ENCODE data around the gene CLDN5. TPM values are rescaled to one million over a fixed set of nuclear protein-coding genes. Genes with fewer than 3 reads are reported as not detected.

The CLDN5 gene
- total and polyA plus RNA-seq, 7 donors, result 3.5 to 129 (median 57.4) TPM

GRCh38 chr22:19494676-19495173, 29.5 kb downstream of the CLDN5 start:
- Histone ChIP-seq H3K27me3 (no peaks in the 10 kb centered on the region), H3K4me3 (no peak overlapping the region), H3K9me3 (no peaks in the 10 kb centered on the region), H3K4me1 (no peaks in the 10 kb centered on the region), H3K36me3 (no peaks in the 10 kb centered on the region), H3K27ac (no peak overlapping the region)
- TF ChIP-seq, protein P1, sequence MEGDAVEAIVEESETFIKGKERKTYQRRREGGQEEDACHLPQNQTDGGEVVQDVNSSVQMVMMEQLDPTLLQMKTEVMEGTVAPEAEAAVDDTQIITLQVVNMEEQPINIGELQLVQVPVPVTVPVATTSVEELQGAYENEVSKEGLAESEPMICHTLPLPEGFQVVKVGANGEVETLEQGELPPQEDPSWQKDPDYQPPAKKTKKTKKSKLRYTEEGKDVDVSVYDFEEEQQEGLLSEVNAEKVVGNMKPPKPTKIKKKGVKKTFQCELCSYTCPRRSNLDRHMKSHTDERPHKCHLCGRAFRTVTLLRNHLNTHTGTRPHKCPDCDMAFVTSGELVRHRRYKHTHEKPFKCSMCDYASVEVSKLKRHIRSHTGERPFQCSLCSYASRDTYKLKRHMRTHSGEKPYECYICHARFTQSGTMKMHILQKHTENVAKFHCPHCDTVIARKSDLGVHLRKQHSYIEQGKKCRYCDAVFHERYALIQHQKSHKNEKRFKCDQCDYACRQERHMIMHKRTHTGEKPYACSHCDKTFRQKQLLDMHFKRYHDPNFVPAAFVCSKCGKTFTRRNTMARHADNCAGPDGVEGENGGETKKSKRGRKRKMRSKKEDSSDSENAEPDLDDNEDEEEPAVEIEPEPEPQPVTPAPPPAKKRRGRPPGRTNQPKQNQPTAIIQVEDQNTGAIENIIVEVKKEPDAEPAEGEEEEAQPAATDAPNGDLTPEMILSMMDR (IDR thresholded peaks at IDR 0.05), result no peak
- no peak for TF ChIP-seq EP300 (IDR thresholded peaks at IDR 0.05)
- TF ChIP-seq POLR2AphosphoS5 (IDR thresholded peaks at IDR 0.05), result no peak
- TF ChIP-seq POLR2A (IDR thresholded peaks at IDR 0.05), result no peak
- intact Hi-C loops (cut with DNase I), result no loop called here
- WGBS, 2 donors, result 96 to 97% methylated on average over 6 of the region's 6 CpGs
- DNase-seq, result no peak

DNA sequence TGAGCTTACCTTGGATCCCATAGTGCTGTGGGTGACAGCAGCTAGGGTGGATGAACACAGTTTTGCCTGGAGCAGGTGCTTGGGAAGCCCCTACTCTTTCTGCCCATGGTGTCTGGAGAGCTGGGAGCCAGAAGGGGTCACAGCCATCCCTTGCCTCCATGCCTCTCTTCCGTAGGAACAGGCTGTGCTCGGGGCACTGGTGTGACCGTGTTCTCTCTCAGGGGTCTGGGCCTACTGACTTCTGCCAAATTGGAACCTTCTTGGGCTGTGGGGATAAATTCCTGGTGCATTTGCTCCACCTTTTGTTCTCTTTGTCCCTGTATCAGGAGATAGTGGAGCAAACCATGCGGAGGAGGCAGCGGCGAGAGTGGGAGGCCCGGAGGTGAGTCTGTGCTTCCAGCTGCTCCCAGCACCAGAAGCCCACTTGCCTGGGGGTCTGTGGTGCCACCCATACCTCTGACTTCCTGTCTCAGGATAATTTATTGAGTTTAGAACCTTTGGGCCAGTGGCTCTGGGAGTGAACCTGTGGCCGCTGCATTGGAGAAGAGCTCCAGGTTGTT, 30.1 kb downstream of the CLDN5 start:
- H3K4me3 ChIP-seq, result no peak overlapping the region
- WGBS, 2 donors, result 98% methylated on average over 8 of the region's 8 CpGs
- no peaks in the 10 kb centered on the region for H3K27me3 ChIP-seq
- no peak for TF ChIP-seq EP300 (IDR thresholded peaks at IDR 0.05)
- TF ChIP-seq POLR2AphosphoS5 (IDR thresholded peaks at IDR 0.05), result no peak
- TF ChIP-seq, protein P1 (IDR thresholded peaks at IDR 0.05), result no peak
- TF ChIP-seq POLR2A (IDR thresholded peaks at IDR 0.05), result no peak
- no peak for DNase-seq
- intact Hi-C loops (cut with DNase I), result no loop called here
- H3K9me3 ChIP-seq, result no peaks in the 10 kb centered on the region
- H3K36me3 ChIP-seq, result no peaks in the 10 kb centered on the region
- H3K27ac ChIP-seq, result no peak overlapping the region
- H3K4me1 ChIP-seq, result peaks cover 0 to 4% (median 0%) of the 10 kb centered on the region in 4 donors

DNA sequence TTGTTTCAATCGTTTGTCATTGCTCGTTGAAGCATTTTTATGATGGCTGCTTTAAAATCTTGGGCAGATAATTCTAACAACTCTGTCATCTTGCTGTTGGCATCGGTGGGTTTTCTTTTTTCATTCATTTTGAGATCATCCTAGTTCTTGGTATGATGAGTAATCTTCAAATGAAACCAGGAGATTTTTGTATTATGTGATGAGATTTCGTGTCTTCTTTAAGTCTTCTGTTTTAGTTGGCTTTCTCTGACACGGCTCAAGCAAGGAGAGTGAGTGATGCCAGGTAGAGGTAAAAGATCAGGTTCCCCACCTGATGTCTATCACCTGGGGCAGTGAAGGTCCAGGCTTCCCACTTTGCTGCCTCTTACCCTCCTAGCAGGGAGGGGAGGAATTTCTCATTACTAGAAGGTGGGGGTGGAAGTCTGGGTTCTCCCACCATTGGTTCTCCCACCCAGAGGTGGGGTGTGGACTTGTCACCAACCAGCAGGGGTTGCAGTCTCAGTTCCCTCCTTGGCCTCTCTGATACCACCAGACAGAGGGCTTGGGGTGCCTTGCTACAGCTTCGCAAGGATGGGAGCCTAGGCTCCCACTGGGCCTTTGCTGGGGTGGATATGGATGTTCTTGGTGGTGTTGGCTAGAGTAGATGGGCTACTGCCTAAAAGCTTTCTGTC, 31.6 kb downstream of the CLDN5 start:
- Histone ChIP-seq H3K27me3 (no peaks in the 10 kb centered on the region), H3K9me3 (no peaks in the 10 kb centered on the region), H3K4me1 (peaks cover 0 to 6% (median 0%) of the 10 kb centered on the region in 4 donors), H3K36me3 (no peaks in the 10 kb centered on the region), H3K27ac (no peak overlapping the region), H3K4me3 (no peak overlapping the region)
- TF ChIP-seq, protein P1 (IDR thresholded peaks at IDR 0.05), result no peak
- TF ChIP-seq EP300 (IDR thresholded peaks at IDR 0.05) (no peak), POLR2AphosphoS5 (IDR thresholded peaks at IDR 0.05) (no peak), POLR2A (IDR thresholded peaks at IDR 0.05) (no peak)
- intact Hi-C loops (cut with DNase I), result no loop called here
- WGBS, 2 donors, result 89 to 91% methylated on average over 6 of the region's 6 CpGs
- no peak for DNase-seq

DNA sequence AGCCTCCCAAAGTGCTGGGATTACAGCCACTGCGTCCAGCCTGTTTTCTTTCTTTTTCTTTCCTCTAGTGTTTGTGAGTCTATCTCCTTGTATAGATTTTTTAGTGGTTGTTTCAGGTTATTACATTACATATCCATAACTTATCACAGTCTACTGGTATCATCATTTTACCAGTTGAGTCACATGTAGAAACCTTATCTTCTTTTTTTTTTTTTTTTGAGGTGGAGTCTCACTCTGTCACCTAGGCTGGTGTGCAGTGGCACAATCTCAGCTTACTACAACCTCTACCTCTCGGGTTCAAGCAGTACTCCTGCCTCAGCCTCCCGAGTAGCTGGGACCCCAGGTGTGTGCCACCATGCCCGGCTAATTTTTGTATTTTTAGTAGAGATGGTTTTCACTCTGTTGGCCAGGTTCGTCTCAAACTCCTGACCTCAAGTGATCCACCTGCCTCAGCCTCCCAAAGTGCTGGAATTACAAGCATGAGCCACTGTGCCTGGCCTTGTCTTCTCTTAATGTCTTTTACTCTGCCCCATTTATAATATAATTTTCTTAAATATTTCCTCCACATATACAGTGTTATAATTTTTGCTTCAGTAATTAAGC, 33.5 kb downstream of the CLDN5 start:
- intact Hi-C loops (cut with DNase I), result no loop called here
- TF ChIP-seq POLR2A (IDR thresholded peaks at IDR 0.05), result no peak
- TF ChIP-seq POLR2AphosphoS5 (IDR thresholded peaks at IDR 0.05), result no peak
- TF ChIP-seq, protein P1 (IDR thresholded peaks at IDR 0.05), result no peak
- TF ChIP-seq EP300 (IDR thresholded peaks at IDR 0.05), result no peak
- H3K9me3 ChIP-seq, result no peaks in the 10 kb centered on the region
- WGBS, 2 donors, result 92 to 94% methylated on average over 5 of the region's 5 CpGs
- H3K27me3 ChIP-seq, result no peaks in the 10 kb centered on the region
- no peak for DNase-seq
- peaks cover 0 to 6% (median 0%) of the 10 kb centered on the region in 4 donors for H3K4me1 ChIP-seq
- no peaks in the 10 kb centered on the region for H3K36me3 ChIP-seq
- no peak overlapping the region for H3K27ac ChIP-seq
- no peak overlapping the region for H3K4me3 ChIP-seq

Data from sigmoid colon (tissue), 7 donors.